T47D (cell line): ENCODE data around the gene INSIG1.

ENCODE experiments used
- DNase-seq, 2 experiments: peaks; one replicate each; pipeline versions ENCODE4 v3.0.0 to v3.0.0-alpha.2; 2011 to 2012; ENCODE audit warnings: low read depth in 1 of 2, low spot score in 1 of 2
- JUND ChIP-seq: IDR thresholded peaks from 2 replicates; pipeline ENCODE4 v1.6.1; 2012; ENCODE audit warnings: low read depth
- in situ Hi-C: cut with HindIII; loops from 2 replicates; pipeline ENCODE4 v1.10.0; 2016; ENCODE audit warnings: low sequenced_read_pairs, low pct_unique_long_range_greater_than_20kb

Gene INSIG1

DNA sequence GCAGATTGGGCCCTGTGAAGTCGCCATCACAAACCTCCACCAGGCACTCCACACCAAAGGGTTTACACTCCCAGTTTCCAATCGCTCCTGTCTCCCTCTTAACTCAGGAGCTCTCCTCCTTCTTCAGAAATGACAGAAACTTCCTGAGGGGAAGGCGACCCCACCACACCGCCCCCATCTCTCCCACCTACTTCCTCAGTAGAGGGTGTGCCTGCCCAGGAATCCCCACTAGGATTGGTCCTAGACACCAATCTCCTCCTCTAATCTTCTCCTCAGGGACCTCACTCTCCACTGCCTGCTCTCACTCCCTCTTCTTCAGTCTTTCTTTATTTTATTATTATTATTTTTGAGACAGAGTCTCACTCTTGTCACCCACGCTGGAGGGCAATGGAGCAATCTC lies 5.9 kb upstream of the INSIG1 start:
- in situ Hi-C loops, result no loop called here
- DNase-seq, result no peak
- TF ChIP-seq JUND, result no peak

DNA sequence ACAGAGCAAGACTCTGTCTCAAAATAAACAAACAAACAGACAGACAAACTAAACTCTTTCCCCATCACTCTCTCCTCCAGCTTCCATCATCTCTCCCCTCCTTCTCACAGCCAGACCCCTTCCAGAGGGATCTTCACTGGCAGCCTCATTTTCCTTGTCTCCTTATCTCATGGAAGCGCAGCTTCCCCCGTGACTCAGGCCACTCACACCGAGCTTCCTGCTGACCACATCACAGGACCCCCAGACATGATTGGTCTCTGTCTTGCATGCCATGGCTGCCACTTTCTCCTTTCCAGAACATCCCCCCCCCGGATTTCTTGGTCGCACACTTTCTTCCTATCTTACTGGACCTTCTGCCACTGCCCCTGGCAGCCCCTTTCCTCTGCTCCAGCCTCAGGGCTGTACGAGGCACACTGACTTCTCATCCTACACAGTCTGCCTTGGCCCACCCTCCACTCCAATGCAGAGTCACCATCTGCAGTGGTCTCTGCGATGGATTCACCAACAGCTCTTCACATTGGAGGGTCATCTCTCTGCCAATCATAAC lies 4.9 kb upstream of the INSIG1 start:
- no peak for DNase-seq
- in situ Hi-C loops, result no loop called here
- TF ChIP-seq JUND, result no peak

DNA sequence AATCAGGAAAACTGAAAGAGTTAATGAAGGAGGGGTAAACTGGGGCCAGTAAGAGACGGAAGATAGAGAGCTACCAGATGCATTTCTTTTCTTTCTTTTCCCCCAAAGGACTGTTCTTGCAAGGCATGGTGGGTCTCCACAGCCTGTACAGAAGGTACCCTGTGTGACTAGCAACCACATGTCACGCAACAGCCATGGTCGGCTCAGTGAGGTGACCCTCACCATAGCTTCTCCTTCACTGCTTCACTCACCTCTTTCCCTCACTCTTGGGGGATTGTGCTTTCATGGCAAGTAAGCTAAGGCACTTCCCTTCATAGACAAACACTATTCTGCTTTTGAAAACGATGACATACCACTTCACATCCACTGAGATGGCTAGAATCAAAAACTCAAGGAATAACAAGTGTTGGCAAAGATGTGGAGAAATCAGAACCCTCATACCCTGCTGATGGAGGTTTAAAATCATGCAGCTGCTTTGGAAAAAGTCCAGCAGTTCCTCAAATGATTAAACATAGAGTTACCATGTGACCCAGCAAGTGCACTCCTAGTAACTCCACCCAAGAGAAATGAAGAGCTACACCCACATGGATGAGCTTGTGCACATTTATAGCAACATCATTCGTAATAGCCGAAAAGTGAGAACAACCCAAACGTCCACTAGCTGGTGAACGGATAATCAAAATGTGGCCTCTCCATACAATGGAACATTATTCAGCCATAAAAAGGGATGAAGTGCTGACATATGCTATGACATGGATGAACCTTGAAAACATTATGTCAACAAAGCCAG lies 3.8 kb upstream of the INSIG1 start:
- DNase-seq, result no peak
- in situ Hi-C loops, result no loop called here
- no peak for TF ChIP-seq JUND

GRCh38 chr7:155294511-155294778 lies 3.2 kb upstream of the INSIG1 start:
- no peak for TF ChIP-seq JUND
- in situ Hi-C loops, result no loop called here
- DNase-seq, result no peak

DNA sequence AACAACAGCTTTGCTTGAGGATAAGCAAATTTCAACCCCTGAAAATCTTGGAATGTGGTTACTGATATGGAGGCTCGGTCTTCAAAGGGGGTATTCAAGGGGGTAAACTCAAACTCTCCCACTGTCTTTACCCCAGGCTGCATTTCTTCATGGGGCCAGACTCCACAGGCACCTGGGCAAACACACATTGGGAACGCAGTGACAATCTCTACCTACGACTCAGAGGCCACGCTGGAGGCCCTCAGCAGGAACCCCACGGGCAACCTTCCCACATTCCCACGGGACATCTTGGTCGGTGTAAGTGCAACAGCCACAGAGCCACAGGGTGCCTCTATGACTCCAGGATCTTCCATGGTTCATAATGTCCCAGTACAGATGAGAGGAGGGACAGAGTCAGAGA lies 2.2 kb upstream of the INSIG1 start:
- no peak for TF ChIP-seq JUND
- in situ Hi-C loops, result no loop called here
- no peak for DNase-seq

GRCh38 chr7:155296006-155296787 lies 1.5 kb upstream of the INSIG1 start:
- DNase-seq, result peak in 1 of 2 experiments; percentile 25
- in situ Hi-C loops, result no loop called here
- TF ChIP-seq JUND, result no peak

DNA sequence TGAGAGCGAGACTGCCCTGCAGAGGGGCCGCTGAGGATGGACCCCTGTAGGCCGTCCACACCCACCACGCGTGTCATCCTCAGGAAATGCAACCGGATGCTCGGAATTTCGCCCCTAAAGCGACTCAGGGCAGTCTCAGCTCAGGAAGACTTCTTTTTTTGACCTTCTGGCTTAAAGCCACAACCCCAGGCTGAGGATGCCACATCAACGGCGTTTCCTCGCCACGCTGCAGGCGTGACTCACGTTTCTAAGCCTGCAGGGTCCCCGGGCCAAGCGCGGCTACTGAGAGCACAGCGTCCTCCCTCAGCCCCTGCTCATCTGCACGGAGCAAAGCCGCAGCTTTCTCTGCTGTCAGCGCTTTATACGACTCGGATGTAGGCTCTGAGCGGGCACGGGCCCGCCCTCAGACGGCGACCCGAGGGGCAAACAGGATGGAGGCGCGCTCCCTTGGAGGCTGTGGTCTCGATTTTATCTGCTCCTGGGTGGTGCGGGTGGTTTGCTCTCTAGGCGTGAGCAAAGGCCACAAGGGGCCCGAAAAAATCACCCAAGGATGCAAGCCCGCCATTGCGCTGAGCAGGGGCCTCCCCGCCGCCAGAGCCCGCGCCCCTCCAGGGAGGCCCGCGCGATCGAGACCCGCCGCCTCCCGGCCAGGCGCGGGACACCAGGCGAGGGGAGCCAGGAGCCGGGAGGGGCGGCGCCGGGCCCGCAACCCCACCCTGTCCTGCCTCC lies 726 bp upstream of the INSIG1 start:
- no peak for TF ChIP-seq JUND
- in situ Hi-C loops, result no loop called here
- DNase-seq, result peak in 1 of 2 experiments; percentile 31

- no peak for DNase-seq
- in situ Hi-C loops, result no loop called here
- no peak for TF ChIP-seq JUND
Observed at GRCh38 chr7:155298288-155298833, 683 bp downstream of the INSIG1 start.

DNA sequence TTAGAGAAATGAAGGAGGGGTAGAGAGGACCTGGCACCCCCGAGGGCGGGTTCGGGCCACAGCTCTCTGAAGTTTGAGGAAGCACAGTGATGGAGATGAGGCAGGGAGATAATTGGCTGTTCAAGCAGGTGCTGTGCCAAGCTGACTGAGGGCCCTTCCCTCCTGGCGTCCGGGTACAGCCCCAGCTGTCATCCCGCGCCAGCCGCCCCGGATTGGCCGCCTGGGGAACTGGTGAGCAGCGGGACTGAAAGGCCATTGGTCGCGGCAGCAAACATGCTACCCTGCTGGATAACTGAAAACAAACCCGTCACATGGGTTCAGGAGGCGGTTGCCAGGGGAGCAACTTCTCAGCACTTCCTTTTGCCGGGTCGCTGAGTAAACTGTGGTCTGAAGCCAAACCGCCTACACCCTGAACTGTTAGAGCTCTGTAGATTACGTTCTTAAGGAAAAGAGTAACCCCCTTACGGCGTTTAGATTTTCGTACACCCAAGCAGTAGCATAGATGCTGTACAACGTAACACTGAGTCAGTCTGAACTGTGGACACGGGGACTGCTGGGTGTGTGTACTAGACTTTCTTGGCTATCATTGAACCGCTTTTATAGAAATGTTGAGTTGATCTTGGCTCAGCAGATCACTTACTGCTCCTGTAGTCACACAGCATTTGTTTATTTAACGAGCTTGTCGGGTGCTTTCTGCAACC lies 1.3 kb downstream of the INSIG1 start:
- in situ Hi-C loops, result no loop called here
- no peak for TF ChIP-seq JUND
- DNase-seq, result peak; percentile 85 to 93

DNA sequence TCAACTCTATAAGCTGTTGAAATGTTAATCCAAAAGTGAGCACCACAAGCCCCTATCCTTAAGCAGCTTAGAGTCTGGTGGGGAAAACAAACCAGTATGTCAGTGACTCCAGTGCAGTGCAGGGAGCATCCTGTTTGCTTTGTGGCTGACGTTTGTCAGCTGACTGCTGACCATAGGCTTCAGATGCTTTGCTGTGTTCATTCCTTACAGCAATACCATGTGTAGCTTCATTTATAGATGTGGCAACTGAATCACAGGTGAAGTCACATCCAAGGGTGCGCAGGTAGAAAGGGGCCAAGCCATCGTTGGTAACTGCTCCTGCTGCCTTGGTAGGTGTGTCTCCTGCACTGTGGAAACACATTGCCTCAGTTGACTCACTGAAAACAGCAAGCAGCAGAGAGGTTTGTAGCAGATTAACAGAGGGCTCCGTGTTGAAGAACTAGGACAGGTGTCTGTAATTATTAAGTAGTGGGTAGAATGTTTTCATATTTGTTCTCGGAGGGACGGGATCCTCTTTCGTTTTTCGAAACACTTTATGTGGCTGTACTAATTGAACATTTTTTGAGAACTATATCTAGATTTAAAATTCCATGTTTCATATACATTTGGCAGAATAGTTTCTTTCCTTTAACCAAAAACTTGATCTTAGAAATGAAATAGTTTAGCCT lies 2.0 kb downstream of the INSIG1 start:
- no peak for TF ChIP-seq JUND
- in situ Hi-C loops, result no loop called here
- DNase-seq, result no peak

- TF ChIP-seq JUND, result no peak
- in situ Hi-C loops, result no loop called here
- no peak for DNase-seq
Observed at GRCh38 chr7:155300641-155301452, 3.2 kb downstream of the INSIG1 start.
